ENCODE data around the gene MTMR10.

MTMR10 gene

GRCh38 chr15:31004220-31004733, 12.8 kb upstream of the MTMR10 start:
- no peak overlapping the region for H3K9ac ChIP-seq (ENCODE audit: low read length)
- no peak overlapping the region for H2BK5ac ChIP-seq (ENCODE audit: low read depth, low read length, poor library complexity)
- H3K79me2 ChIP-seq (ENCODE audit: control insufficient read depth, insufficient read depth, low read length, poor library complexity) = no peaks in the 10 kb centered on the region
- H4K8ac ChIP-seq (ENCODE audit: low read depth, low read length) = no peak overlapping the region
- H3K4ac ChIP-seq (ENCODE audit: low read depth, low read length) = no peak overlapping the region
- no peak overlapping the region for H2BK120ac ChIP-seq (ENCODE audit: insufficient read depth, low read length, poor library complexity)
- H3K23ac ChIP-seq (ENCODE audit: low read length) = no peak overlapping the region
- no peaks in the 10 kb centered on the region for H3K36me3 ChIP-seq (ENCODE audit: control insufficient read depth in 1 of 2, insufficient read depth in 2 of 2, low read length in 2 of 2)
- no peak overlapping the region for H4K91ac ChIP-seq (ENCODE audit: low read depth, low read length)
- peaks cover 7 to 8% of the 10 kb centered on the region in 2 experiments for H3K4me1 ChIP-seq (ENCODE audit: control insufficient read depth in 1 of 2, insufficient read depth in 2 of 2, low read length in 2 of 2)
- WGBS (ENCODE audit: extremely low coverage, insufficient coverage, insufficient read length) = no CpG with 5 or more reads among the region's 5 CpGs
- H3K14ac ChIP-seq (ENCODE audit: low read length) = no peak overlapping the region
- H3K18ac ChIP-seq (ENCODE audit: low read length) = no peak overlapping the region
- H3K79me1 ChIP-seq (ENCODE audit: low read length) = peaks cover 9% of the 10 kb centered on the region
- peak overlapping the region; percentile 5 for H2BK12ac ChIP-seq (ENCODE audit: low read length)
- H3K4me3 ChIP-seq (ENCODE audit: low read depth, low read length) = no peak overlapping the region
- no peaks in the 10 kb centered on the region for H3K27me3 ChIP-seq (ENCODE audit: insufficient read depth, low read length)
- H2AK5ac ChIP-seq (ENCODE audit: low read length) = no peak overlapping the region
- no peak overlapping the region for H3K27ac ChIP-seq (ENCODE audit: low read depth, low read length)
- DNase-seq = no peak
- no peaks in the 10 kb centered on the region for H3K9me3 ChIP-seq (ENCODE audit: insufficient read depth, low read depth, low read length)
- no peak overlapping the region for H2AFZ ChIP-seq (ENCODE audit: insufficient read depth, low read length, poor library complexity)
- H4K12ac ChIP-seq (ENCODE audit: low read depth, low read length) = no peak overlapping the region
- no peak overlapping the region for H3K4me2 ChIP-seq (ENCODE audit: low read length)

- Histone ChIP-seq H2AFZ (ENCODE audit: insufficient read depth, low read length, poor library complexity) (no peak overlapping the region), H3K36me3 (ENCODE audit: control insufficient read depth in 1 of 2, insufficient read depth in 2 of 2, low read length in 2 of 2) (no peaks in the 10 kb centered on the region), H3K18ac (ENCODE audit: low read length) (no peak overlapping the region), H2BK5ac (ENCODE audit: low read depth, low read length, poor library complexity) (peak overlapping the region; percentile 18), H3K79me2 (ENCODE audit: control insufficient read depth, insufficient read depth, low read length, poor library complexity) (no peaks in the 10 kb centered on the region), H3K4me3 (ENCODE audit: low read depth, low read length) (no peak overlapping the region), H4K12ac (ENCODE audit: low read depth, low read length) (no peak overlapping the region), H2BK120ac (ENCODE audit: insufficient read depth, low read length, poor library complexity) (peak overlapping the region; percentile 8), H3K4me1 (ENCODE audit: control insufficient read depth in 1 of 2, insufficient read depth in 2 of 2, low read length in 2 of 2) (peaks cover 7 to 8% of the 10 kb centered on the region in 2 experiments), H4K8ac (ENCODE audit: low read depth, low read length) (no peak overlapping the region), H3K4me2 (ENCODE audit: low read length) (peak overlapping the region; percentile 27), H3K9me3 (ENCODE audit: insufficient read depth, low read depth, low read length) (no peaks in the 10 kb centered on the region), H2BK12ac (ENCODE audit: low read length) (peak overlapping the region; percentile 41), H3K79me1 (ENCODE audit: low read length) (peaks cover 9% of the 10 kb centered on the region), H2AK5ac (ENCODE audit: low read length) (no peak overlapping the region), H3K27me3 (ENCODE audit: insufficient read depth, low read length) (no peaks in the 10 kb centered on the region), H3K27ac (ENCODE audit: low read depth, low read length) (peak overlapping the region; percentile 65), H3K23ac (ENCODE audit: low read length) (no peak overlapping the region), H4K91ac (ENCODE audit: low read depth, low read length) (no peak overlapping the region), H3K14ac (ENCODE audit: low read length) (peak overlapping the region; percentile 7), H3K4ac (ENCODE audit: low read depth, low read length) (no peak overlapping the region), H3K9ac (ENCODE audit: low read length) (no peak overlapping the region)
- DNase-seq = peak in 1 of 2 donors; percentile 32
- WGBS (ENCODE audit: extremely low coverage, insufficient coverage, insufficient read length) = no CpG with 5 or more reads among the region's 3 CpGs
These were observed 10.3 kb upstream of the MTMR10 start for GRCh38 chr15:31001702-31002101.

- Histone ChIP-seq H3K27me3 (ENCODE audit: insufficient read depth, low read length) (no peaks in the 10 kb centered on the region), H3K23ac (ENCODE audit: low read length) (no peak overlapping the region), H2BK12ac (ENCODE audit: low read length) (no peak overlapping the region), H4K91ac (ENCODE audit: low read depth, low read length) (no peak overlapping the region), H2AK5ac (ENCODE audit: low read length) (no peak overlapping the region), H2BK120ac (ENCODE audit: insufficient read depth, low read length, poor library complexity) (no peak overlapping the region), H3K4me1 (ENCODE audit: control insufficient read depth in 1 of 2, insufficient read depth in 2 of 2, low read length in 2 of 2) (peaks cover 7 to 8% of the 10 kb centered on the region in 2 experiments), H3K9ac (ENCODE audit: low read length) (no peak overlapping the region), H3K36me3 (ENCODE audit: control insufficient read depth in 1 of 2, insufficient read depth in 2 of 2, low read length in 2 of 2) (no peaks in the 10 kb centered on the region), H2AFZ (ENCODE audit: insufficient read depth, low read length, poor library complexity) (no peak overlapping the region), H3K18ac (ENCODE audit: low read length) (no peak overlapping the region), H3K9me3 (ENCODE audit: insufficient read depth, low read depth, low read length) (no peaks in the 10 kb centered on the region), H3K79me2 (ENCODE audit: control insufficient read depth, insufficient read depth, low read length, poor library complexity) (no peaks in the 10 kb centered on the region), H2BK5ac (ENCODE audit: low read depth, low read length, poor library complexity) (no peak overlapping the region), H3K4me2 (ENCODE audit: low read length) (no peak overlapping the region), H4K12ac (ENCODE audit: low read depth, low read length) (no peak overlapping the region), H3K4me3 (ENCODE audit: low read depth, low read length) (no peak overlapping the region), H3K4ac (ENCODE audit: low read depth, low read length) (no peak overlapping the region), H3K79me1 (ENCODE audit: low read length) (peaks cover 9% of the 10 kb centered on the region), H3K14ac (ENCODE audit: low read length) (no peak overlapping the region), H4K8ac (ENCODE audit: low read depth, low read length) (no peak overlapping the region), H3K27ac (ENCODE audit: low read depth, low read length) (no peak overlapping the region)
- DNase-seq = no peak
- WGBS (ENCODE audit: extremely low coverage, insufficient coverage, insufficient read length) = no CpG with 5 or more reads among the region's 3 CpGs
These were observed 8.3 kb upstream of the MTMR10 start for GRCh38 chr15:30999729-31000128.

GRCh38 chr15:30997270-30997669, 5.8 kb upstream of the MTMR10 start:
- H3K27me3 ChIP-seq (ENCODE audit: insufficient read depth, low read length) = no peaks in the 10 kb centered on the region
- no CpG with 5 or more reads among the region's 1 CpG for WGBS (ENCODE audit: extremely low coverage, insufficient coverage, insufficient read length)
- H3K79me1 ChIP-seq (ENCODE audit: low read length) = peaks cover 8% of the 10 kb centered on the region
- no peak overlapping the region for H3K9ac ChIP-seq (ENCODE audit: low read length)
- H3K27ac ChIP-seq (ENCODE audit: low read depth, low read length) = no peak overlapping the region
- no peak overlapping the region for H2BK5ac ChIP-seq (ENCODE audit: low read depth, low read length, poor library complexity)
- H3K36me3 ChIP-seq (ENCODE audit: control insufficient read depth in 1 of 2, insufficient read depth in 2 of 2, low read length in 2 of 2) = no peaks in the 10 kb centered on the region
- no peak overlapping the region for H3K4me3 ChIP-seq (ENCODE audit: low read depth, low read length)
- no peak overlapping the region for H3K14ac ChIP-seq (ENCODE audit: low read length)
- H4K91ac ChIP-seq (ENCODE audit: low read depth, low read length) = no peak overlapping the region
- H3K4me1 ChIP-seq (ENCODE audit: control insufficient read depth in 1 of 2, insufficient read depth in 2 of 2, low read length in 2 of 2) = peaks cover 3 to 4% of the 10 kb centered on the region in 2 experiments
- no peaks in the 10 kb centered on the region for H3K79me2 ChIP-seq (ENCODE audit: control insufficient read depth, insufficient read depth, low read length, poor library complexity)
- no peak overlapping the region for H4K12ac ChIP-seq (ENCODE audit: low read depth, low read length)
- no peaks in the 10 kb centered on the region for H3K9me3 ChIP-seq (ENCODE audit: insufficient read depth, low read depth, low read length)
- no peak overlapping the region for H2BK12ac ChIP-seq (ENCODE audit: low read length)
- no peak overlapping the region for H2AFZ ChIP-seq (ENCODE audit: insufficient read depth, low read length, poor library complexity)
- H3K4ac ChIP-seq (ENCODE audit: low read depth, low read length) = no peak overlapping the region
- H3K23ac ChIP-seq (ENCODE audit: low read length) = no peak overlapping the region
- DNase-seq = no peak
- H3K18ac ChIP-seq (ENCODE audit: low read length) = no peak overlapping the region
- no peak overlapping the region for H2AK5ac ChIP-seq (ENCODE audit: low read length)
- H3K4me2 ChIP-seq (ENCODE audit: low read length) = no peak overlapping the region
- H2BK120ac ChIP-seq (ENCODE audit: insufficient read depth, low read length, poor library complexity) = no peak overlapping the region
- no peak overlapping the region for H4K8ac ChIP-seq (ENCODE audit: low read depth, low read length)

Measured in trophoblast cell (in vitro differentiated cells and primary cell).